CD14-positive monocyte (primary cell): ENCODE measurements around the gene PCDHGA2. TPM values are rescaled to one million over a fixed set of nuclear protein-coding genes. Genes with fewer than 3 reads are reported as not detected.

Experiments
- DNase-seq, 3 donors: peaks; one replicate each; pipeline ENCODE4 v3.0.0-alpha.2; 2011 to 2022
- H2AFZ ChIP-seq: 2 replicates; pipeline ENCODE4 v1.6.0; 2012; ENCODE audit warnings: mild to moderate bottlenecking, low read depth, low read length, inconsistent platforms; ENCODE audit not compliant: insufficient read depth, poor library complexity, severe bottlenecking
- H3K27ac ChIP-seq, 2 donors: 1 replicate in 1 of 2; 2 replicates in 1 of 2; pipeline ENCODE4 v1.5.1; 2012 to 2013; ENCODE audit warnings: low read length in 2 of 2, control low read depth in 1 of 2, inconsistent platforms in 1 of 2, low read depth in 1 of 2, mild to moderate bottlenecking in 1 of 2
- H3K27me3 ChIP-seq, 2 donors: one replicate each; pipeline versions ENCODE4 v1.6.0 to v1.6.1; 2011 to 2013; ENCODE audit warnings: low read length in 2 of 2; ENCODE audit not compliant: control insufficient read depth in 2 of 2, insufficient read depth in 2 of 2
- H3K36me3 ChIP-seq, 2 donors: replicated peaks in 1 of 2; 1 replicate in 1 of 2; 2 replicates in 1 of 2; pipeline versions ENCODE4 v1.5.1 to v1.6.1; 2012 to 2013; ENCODE audit warnings: low read length in 2 of 2, control low read depth in 1 of 2, inconsistent platforms in 1 of 2, mild to moderate bottlenecking in 1 of 2; ENCODE audit not compliant: insufficient read depth in 2 of 2, control insufficient read depth in 1 of 2
- H3K4me1 ChIP-seq, 2 donors: 1 replicate in 1 of 2; 2 replicates in 1 of 2; pipeline versions ENCODE4 v1.5.1 to v1.6.1; 2012 to 2013; ENCODE audit warnings: low read length in 2 of 2, control low read depth in 1 of 2, inconsistent platforms in 1 of 2, mild to moderate bottlenecking in 1 of 2, moderate library complexity in 1 of 2; ENCODE audit not compliant: insufficient read depth in 2 of 2, control insufficient read depth in 1 of 2
- H3K4me2 ChIP-seq: replicated peaks from 2 replicates; pipeline ENCODE3; 2012; ENCODE audit warnings: low read length, moderate library complexity, mild to moderate bottlenecking; ENCODE audit not compliant: poor library complexity, severe bottlenecking; ENCODE audit errors: extremely low read depth
- H3K4me3 ChIP-seq, 3 experiments: fragments of 200-600 bp in 1 of 3; sonication (generic) in 1 of 3; replicated peaks in 1 of 3; 1 replicate in 2 of 3; 2 replicates in 1 of 3; pipeline ENCODE4 v1.5.1; 2011 to 2013; ENCODE audit warnings: low read length in 3 of 3, mild to moderate bottlenecking in 3 of 3, control low read depth in 2 of 3, low read depth in 2 of 3, inconsistent platforms in 1 of 3, moderate library complexity in 1 of 3
- H3K79me2 ChIP-seq: 2 replicates; pipeline ENCODE4 v1.6.0; 2012; ENCODE audit warnings: mild to moderate bottlenecking, control low read depth, inconsistent platforms, low read length, moderate library complexity; ENCODE audit not compliant: insufficient read depth
- H3K9ac ChIP-seq: 2 replicates; pipeline ENCODE4 v1.6.0; 2017; ENCODE audit warnings: low read length, mild to moderate bottlenecking; ENCODE audit not compliant: insufficient read depth, poor library complexity, severe bottlenecking
- H3K9me3 ChIP-seq, 2 donors: replicated peaks in 1 of 2; 1 replicate in 1 of 2; 2 replicates in 1 of 2; pipeline versions ENCODE4 v1.5.1 to v1.6.1; 2012 to 2013; ENCODE audit warnings: low read length in 2 of 2, control low read depth in 1 of 2; ENCODE audit not compliant: control insufficient read depth in 1 of 2, insufficient read depth in 1 of 2
- H4K20me1 ChIP-seq: 2 replicates; pipeline ENCODE4 v1.6.0; 2012; ENCODE audit warnings: mild to moderate bottlenecking, low read length, control low read depth, moderate library complexity; ENCODE audit not compliant: insufficient read depth
- H3K27ac Mint-ChIP-seq, 7 donors: one replicate each; pipeline ENCODE4 v1.8.0; 2020; ENCODE audit warnings: mild to moderate bottlenecking in 7 of 7, mixed read lengths in 7 of 7, moderate library complexity in 6 of 7, inconsistent platforms in 2 of 7
- H3K27me3 Mint-ChIP-seq, 3 donors: one replicate each; pipeline ENCODE4 v1.8.0; 2021 to 2022; ENCODE audit warnings: low read depth in 3 of 3, mild to moderate bottlenecking in 3 of 3, mixed read lengths in 3 of 3, moderate library complexity in 3 of 3, inconsistent platforms in 1 of 3
- H3K36me3 Mint-ChIP-seq, 2 donors: one replicate each; pipeline ENCODE4 v1.8.0; 2020; ENCODE audit warnings: mixed read lengths in 2 of 2, inconsistent platforms in 1 of 2, mild to moderate bottlenecking in 1 of 2
- H3K4me1 Mint-ChIP-seq: one replicate; pipeline ENCODE4 v1.8.0; 2020; ENCODE audit warnings: mild to moderate bottlenecking, mixed read lengths
- H3K4me3 Mint-ChIP-seq, 2 donors: one replicate each; pipeline ENCODE4 v1.8.0; 2020; ENCODE audit warnings: mild to moderate bottlenecking in 2 of 2, mixed read lengths in 2 of 2, moderate library complexity in 1 of 2
- H3K9me3 Mint-ChIP-seq, 7 donors: one replicate each; pipeline ENCODE4 v1.8.0; 2020 to 2022; ENCODE audit warnings: mixed read lengths in 7 of 7, mild to moderate bottlenecking in 6 of 7, moderate library complexity in 6 of 7, inconsistent platforms in 2 of 7
- CTCF ChIP-seq: fragments of 200-600 bp; IDR thresholded peaks from one replicate; pipeline ENCODE4 v1.8.0; 2022; ENCODE audit warnings: antibody characterized with exemption, mild to moderate bottlenecking
- WGBS: methylation state at CpG from one replicate; pipeline ENCODE4 v1.1.5; 2013; ENCODE audit warnings: missing lambda C conversion rate; ENCODE audit not compliant: insufficient coverage; 5-methylcytosine and 5-hydroxymethylcytosine counted together
- intact Hi-C, 2 donors: fragments of 100-400 bp; cut with micrococcal nuclease; formaldehyde crosslinking; loops; one replicate each; pipeline versions ENCODE4 v1.15.0 to v1.15.1; 2023
- polyA plus RNA-seq, 3 donors: library from polyadenylated mRNA; depleted of rRNA in 1 of 3; unstranded in 2 of 3; stranded (reverse) in 1 of 3; fragments of 300-500 nt in 2 of 3; fragments of >200 nt in 1 of 3; fragmentation: Illumina TruSeq in 2 of 3; gene quantifications; 1 replicate in 2 of 3; 2 replicates in 1 of 3; pipeline ENCODE4 v1.2.3, GENCODE V29; 2012 to 2021

Gene PCDHGA2
- polyA plus RNA-seq, 3 donors = not detected

GRCh38 chr5:141382469-141383294 lies 44.1 kb downstream of the PCDHGA2 start, which contains the start of gene PCDHGA7:
PCDHGA7 (plus strand) TSS chr5:141382742; CDS start chr5:141382900, 158 bp downstream.
- no peak within 1 kb of the TSS for H3K9ac ChIP-seq
- peaks cover 39 to 64% (median 52%) of the 10 kb centered on the region in 3 donors for H3K27me3 Mint-ChIP-seq
- H3K4me1 Mint-ChIP-seq = peaks cover 4% of the 10 kb centered on the region
- H3K36me3 Mint-ChIP-seq = peaks cover 0 to 5% of the 10 kb centered on the region in 2 donors
- TF ChIP-seq CTCF = no peak
- peaks cover 27 to 52% of the 10 kb centered on the region in 2 donors for H3K9me3 ChIP-seq
- no peaks in the 10 kb centered on the region for H3K36me3 ChIP-seq
- peak within 1 kb of the TSS; percentile 64 to 65 for H3K4me3 Mint-ChIP-seq
- H2AFZ ChIP-seq = no peak within 1 kb of the TSS
- intact Hi-C loops = no loop called here
- no peaks in the 10 kb centered on the region for H4K20me1 ChIP-seq
- no peak within 1 kb of the TSS for H3K27ac Mint-ChIP-seq
- peak within 1 kb of the TSS; percentile 42 for H3K4me2 ChIP-seq
- H3K4me3 ChIP-seq = peak within 1 kb of the TSS in 1 of 3 experiments; percentile 48
- DNase-seq = no peak
- H3K79me2 ChIP-seq = no peaks in the 10 kb centered on the region
- peaks cover 24 to 58% (median 50%) of the 10 kb centered on the region in 7 donors for H3K9me3 Mint-ChIP-seq
- no peak within 1 kb of the TSS for H3K27ac ChIP-seq
- H3K27me3 ChIP-seq = peaks cover 34 to 80% of the 10 kb centered on the region in 2 donors
- WGBS = 12% methylated on average over 27 of the region's 37 CpGs
- H3K4me1 ChIP-seq = no peaks in the 10 kb centered on the region

- H3K4me1 ChIP-seq = no peaks in the 10 kb centered on the region
- TF ChIP-seq CTCF = no peak
- H3K9me3 Mint-ChIP-seq = peaks cover 25 to 58% (median 50%) of the 10 kb centered on the region in 7 donors
- DNase-seq = no peak
- H3K4me2 ChIP-seq = no peak overlapping the region
- H3K27ac Mint-ChIP-seq = no peak overlapping the region
- no peaks in the 10 kb centered on the region for H3K36me3 ChIP-seq
- H3K27ac ChIP-seq = no peak overlapping the region
- peaks cover 30 to 56% of the 10 kb centered on the region in 2 donors for H3K9me3 ChIP-seq
- no peaks in the 10 kb centered on the region for H4K20me1 ChIP-seq
- H3K4me1 Mint-ChIP-seq = peaks cover 5% of the 10 kb centered on the region
- H3K4me3 Mint-ChIP-seq = peak overlapping the region; percentile 64 to 65
- intact Hi-C loops = no loop called here
- H3K79me2 ChIP-seq = no peaks in the 10 kb centered on the region
- peaks cover 36 to 80% of the 10 kb centered on the region in 2 donors for H3K27me3 ChIP-seq
- peaks cover 39 to 65% (median 56%) of the 10 kb centered on the region in 3 donors for H3K27me3 Mint-ChIP-seq
- 31% methylated on average over 10 of the region's 21 CpGs for WGBS
- peaks cover 0 to 6% of the 10 kb centered on the region in 2 donors for H3K36me3 Mint-ChIP-seq
- no peak overlapping the region for H2AFZ ChIP-seq
- H3K4me3 ChIP-seq = peak overlapping the region in 1 of 3 experiments; percentile 48
- H3K9ac ChIP-seq = no peak overlapping the region
These were observed 44.8 kb downstream of the PCDHGA2 start for GRCh38 chr5:141383345-141383744.
